ENCODE measurements around the gene MS4A13. TPM values are rescaled to one million over a fixed set of nuclear protein-coding genes. Genes with fewer than 3 reads are reported as not detected.
A peak's percentile ranks its signal among the peaks of the same experiment; 100 is the strongest.
"Not testable (repeated sequence)": the region's sequence is repeated elsewhere in the genome, so short reads cannot be mapped to it uniquely, and the experiment has no call there.

Gene MS4A13
- total RNA-seq, 2 donors from 2014 or later = not detected

GRCh38 chr11:60528934-60529333 is 13.7 kb downstream of the MS4A13 start:
- Mint-ChIP-seq H3K4me3 (no peak overlapping the region), H3K27me3 (ENCODE audit: insufficient read depth) (no peaks in the 10 kb centered on the region), H3K36me3 (ENCODE audit: low read depth) (peaks cover 7% of the 10 kb centered on the region), H3K9me3 (peaks cover 19% of the 10 kb centered on the region), H3K27ac (no peak overlapping the region), H3K4me1 (peaks cover 2% of the 10 kb centered on the region)
- Histone ChIP-seq H3K36me3 (ENCODE audit: control insufficient read depth, insufficient read depth, low read length) (no peaks in the 10 kb centered on the region), H3K4me3 (ENCODE audit: low read length) (no peak overlapping the region), H3K27me3 (ENCODE audit: control insufficient read depth, insufficient read depth, low read length, poor library complexity, severe bottlenecking) (no peaks in the 10 kb centered on the region), H3K9me3 (ENCODE audit: control insufficient read depth, low read length) (peaks cover 15% of the 10 kb centered on the region), H3K9ac (ENCODE audit: extremely low read depth, low read length, poor library complexity, severe bottlenecking) (no peak overlapping the region), H3K4me1 (ENCODE audit: control insufficient read depth, insufficient read depth, low read length) (no peaks in the 10 kb centered on the region), H3K27ac (ENCODE audit: low read depth, low read length) (no peak overlapping the region)
- 60 to 74% methylated on average over 1 of the region's 1 CpG for WGBS, 2 experiments (ENCODE audit: insufficient coverage in 1 of 2, insufficient read length in 1 of 2)
- no peak for DNase-seq
- no peak for TF ChIP-seq CTCF (conservative IDR thresholded peaks at IDR 0.05)

- Mint-ChIP-seq H3K27ac (no peak overlapping the region), H3K27me3 (ENCODE audit: insufficient read depth) (no peaks in the 10 kb centered on the region), H3K4me1 (peaks cover 2% of the 10 kb centered on the region), H3K9me3 (peaks cover 19% of the 10 kb centered on the region), H3K4me3 (no peak overlapping the region), H3K36me3 (ENCODE audit: low read depth) (peaks cover 7% of the 10 kb centered on the region)
- no peak for TF ChIP-seq CTCF (conservative IDR thresholded peaks at IDR 0.05)
- Histone ChIP-seq H3K9ac (ENCODE audit: extremely low read depth, low read length, poor library complexity, severe bottlenecking) (no peak overlapping the region), H3K36me3 (ENCODE audit: control insufficient read depth, insufficient read depth, low read length) (no peaks in the 10 kb centered on the region), H3K27me3 (ENCODE audit: control insufficient read depth, insufficient read depth, low read length, poor library complexity, severe bottlenecking) (no peaks in the 10 kb centered on the region), H3K9me3 (ENCODE audit: control insufficient read depth, low read length) (peaks cover 15% of the 10 kb centered on the region), H3K27ac (ENCODE audit: low read depth, low read length) (no peak overlapping the region), H3K4me3 (ENCODE audit: low read length) (peak overlapping the region; percentile 58), H3K4me1 (ENCODE audit: control insufficient read depth, insufficient read depth, low read length) (no peaks in the 10 kb centered on the region)
- no peak for DNase-seq
- 95 to 100% methylated on average over 1 to 3 of the region's 3 CpGs for WGBS, 2 experiments (ENCODE audit: insufficient coverage in 1 of 2, insufficient read length in 1 of 2)
These were observed 15.4 kb downstream of the MS4A13 start for GRCh38 chr11:60530454-60531100.

DNA sequence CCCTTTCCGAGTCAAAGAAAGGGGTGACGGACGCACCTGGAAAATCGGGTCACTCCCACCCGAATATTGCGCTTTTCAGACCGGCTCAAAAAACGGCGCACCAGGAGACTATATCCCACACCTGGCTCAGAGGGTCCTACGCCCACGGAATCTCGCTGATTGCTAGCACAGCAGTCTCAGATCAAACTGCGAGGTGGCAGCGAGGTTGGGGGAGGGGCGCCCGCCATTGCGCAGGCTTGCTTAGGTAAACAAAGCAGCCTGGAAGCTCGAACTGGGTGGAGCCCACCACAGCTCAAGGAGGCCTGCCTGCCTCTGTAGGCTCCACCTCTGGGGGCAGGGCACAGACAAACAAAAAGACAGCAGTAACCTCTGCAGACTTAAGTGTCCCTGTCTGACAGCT is 17.2 kb downstream of the MS4A13 start:
- H3K4me1 ChIP-seq (ENCODE audit: control insufficient read depth, insufficient read depth, low read length); H3K27me3 Mint-ChIP-seq (ENCODE audit: insufficient read depth); H3K27ac Mint-ChIP-seq; DNase-seq; H3K36me3 Mint-ChIP-seq (ENCODE audit: low read depth); H3K9ac ChIP-seq (ENCODE audit: extremely low read depth, low read length, poor library complexity, severe bottlenecking); H3K4me1 Mint-ChIP-seq; H3K36me3 ChIP-seq (ENCODE audit: control insufficient read depth, insufficient read depth, low read length); H3K27ac ChIP-seq (ENCODE audit: low read depth, low read length); H3K4me3 Mint-ChIP-seq; H3K27me3 ChIP-seq (ENCODE audit: control insufficient read depth, insufficient read depth, low read length, poor library complexity, severe bottlenecking); H3K4me3 ChIP-seq (ENCODE audit: low read length): not testable (repeated sequence)
- peaks cover 19% of the 10 kb centered on the region for H3K9me3 Mint-ChIP-seq
- 83% methylated on average over 17 of the region's 18 CpGs; no CpG with 5 or more reads in 1 of the 2 experiments for WGBS, 2 experiments (ENCODE audit: insufficient coverage in 1 of 2, insufficient read length in 1 of 2)
- H3K9me3 ChIP-seq (ENCODE audit: control insufficient read depth, low read length) = peaks cover 15% of the 10 kb centered on the region

- H3K4me3 Mint-ChIP-seq; H3K4me3 ChIP-seq (ENCODE audit: low read length); DNase-seq; H3K27ac Mint-ChIP-seq; H3K4me1 Mint-ChIP-seq; H3K9ac ChIP-seq (ENCODE audit: extremely low read depth, low read length, poor library complexity, severe bottlenecking); H3K27ac ChIP-seq (ENCODE audit: low read depth, low read length); H3K36me3 ChIP-seq (ENCODE audit: control insufficient read depth, insufficient read depth, low read length); H3K4me1 ChIP-seq (ENCODE audit: control insufficient read depth, insufficient read depth, low read length); H3K9me3 ChIP-seq (ENCODE audit: control insufficient read depth, low read length); H3K9me3 Mint-ChIP-seq; H3K36me3 Mint-ChIP-seq (ENCODE audit: low read depth): not testable (repeated sequence)
- peaks cover 19% of the 10 kb centered on the region for H3K27me3 Mint-ChIP-seq (ENCODE audit: insufficient read depth)
- peaks cover 46% of the 10 kb centered on the region for H3K27me3 ChIP-seq (ENCODE audit: control insufficient read depth, insufficient read depth, low read length, poor library complexity, severe bottlenecking)
These were observed 23.4 kb downstream of the MS4A13 start for GRCh38 chr11:60538627-60539026.
